Measurements from ENCODE around the gene C16orf46. TPM values are rescaled to one million over a fixed set of nuclear protein-coding genes. Genes with fewer than 3 reads are reported as not detected.

The C16orf46 gene
- 0.34 to 0.96 TPM (median 0.54 TPM) in 5 replicates for total RNA-seq (2022; extraction: Qiagen RNA extraction)

GRCh38 chr16:81077076-81077940, at the start of gene C16orf46:
Gene C16orf46 (minus strand): TSS chr16:81077238. CDS start chr16:81063955, 13,283 bp downstream.

GRCh38 chr16:81095953-81096714, 19.1 kb upstream of the C16orf46 start, which contains the start of gene GCSH:
Gene GCSH (minus strand): TSS chr16:81096395. CDS start chr16:81096278, 117 bp downstream.

GRCh38 chr16:81035398-81035974, 41.6 kb downstream of the C16orf46 start, which contains the start of gene ATMIN:
Gene ATMIN (plus strand): TSS chr16:81035842. CDS start chr16:81035871, 29 bp downstream.

Other genes starting within 250 kb of the C16orf46 start
- 96.7 to 124 TPM (median 103 TPM) in 5 replicates for gene CMC2, start 70.4 kb downstream of the C16orf46 start, total RNA-seq (2022; extraction: Qiagen RNA extraction)
- gene CENPN, start 70.0 kb downstream of the C16orf46 start, total RNA-seq (2022; extraction: Qiagen RNA extraction) = 61.8 to 116 TPM (median 67.6 TPM) in 5 replicates
- 28.0 to 38.3 TPM (median 35.3 TPM) in 5 replicates for gene ATMIN, start 41.4 kb downstream of the C16orf46 start, total RNA-seq (2022; extraction: Qiagen RNA extraction)
- 47.9 to 58.9 TPM (median 55.9 TPM) in 5 replicates for gene GCSH, start 19.2 kb upstream of the C16orf46 start, total RNA-seq (2022; extraction: Qiagen RNA extraction)
- gene BCO1, start 161.5 kb upstream of the C16orf46 start, total RNA-seq (2022; extraction: Qiagen RNA extraction) = 0.67 to 1.4 TPM (median 0.98 TPM) in 5 replicates
- 2.3 to 4.6 TPM (median 3.2 TPM) in 5 replicates for gene GAN, start 237.7 kb upstream of the C16orf46 start, total RNA-seq (2022; extraction: Qiagen RNA extraction)